ENCODE measurements around the gene DNAL1. TPM values are rescaled to one million over a fixed set of nuclear protein-coding genes. Genes with fewer than 3 reads are reported as not detected.

The DNAL1 gene
- total RNA-seq, 1 experiment from 2014 or later = 25.5 TPM

- POLR2A ChIA-PET (ENCODE audit: unreplicated experiment) = no interaction called here
- DNase-seq = no peak
- no peaks in the 10 kb centered on the region for H3K9me3 ChIP-seq (ENCODE audit: insufficient read depth, low read depth)
Measured at GRCh38 chr14:73747379-73748211, 102.8 kb downstream of the DNAL1 start.

GRCh38 chr14:73748858-73749357 is 104.1 kb downstream of the DNAL1 start:
- CTCF ChIA-PET = interaction anchor here (0.6 kb wide), 1 partner anchor 48 kb away, joined by 3 read pairs; no protein-coding TSS in a partner anchor
- BruUV-seq (replicated peaks) = no TSS peak
- TF ChIP-seq CTCF (conservative IDR thresholded peaks at IDR 0.05) (no peak), EZH2 (IDR thresholded peaks at IDR 0.05; ENCODE audit: low read depth) (no peak)
- H3K4me1 ChIP-seq (replicated peaks; ENCODE audit: insufficient read depth) = peaks cover 82% of the 10 kb centered on the region
- H3F3A ChIP-seq (ENCODE audit: insufficient read depth, low read depth) = peaks cover 56% of the 10 kb centered on the region; the same call in 1 of the 2 replicates
- H3K27me3 ChIP-seq (ENCODE audit: insufficient read depth, low read depth) = no peaks in the 10 kb centered on the region
- no peaks in the 10 kb centered on the region for H3K9me3 ChIP-seq (ENCODE audit: insufficient read depth, low read depth)
- intact Hi-C loops (cut with micrococcal nuclease; ENCODE audit: unreplicated experiment) = no loop called here
- no peak overlapping the region for H3K4me3 ChIP-seq
- H3K36me3 ChIP-seq (ENCODE audit: low read depth) = no peaks in the 10 kb centered on the region
- peaks cover 20% of the 10 kb centered on the region for H4K20me1 ChIP-seq (ENCODE audit: insufficient read depth)
- no peak overlapping the region for H3K4me2 ChIP-seq
- peaks cover 100% of the 10 kb centered on the region for H3K79me2 ChIP-seq (ENCODE audit: low read depth)
- H2AFZ ChIP-seq = no peak overlapping the region
- H3K27ac ChIP-seq = no peak overlapping the region
- no peaks in the 10 kb centered on the region for H3K9me2 ChIP-seq (ENCODE audit: insufficient read depth)
- DNase-seq = no peak
- POLR2A ChIA-PET (ENCODE audit: unreplicated experiment) = no interaction called here

More at GRCh38 chr14:73747379-73748211, 102.8 kb downstream of the DNAL1 start:
- CTCF ChIA-PET = no interaction called here
- no TSS peak for BruUV-seq (replicated peaks)
- intact Hi-C loops (cut with micrococcal nuclease; ENCODE audit: unreplicated experiment) = no loop called here
- H3K36me3 ChIP-seq (ENCODE audit: low read depth) = no peaks in the 10 kb centered on the region
- H3K4me1 ChIP-seq (replicated peaks; ENCODE audit: insufficient read depth) = peaks cover 82% of the 10 kb centered on the region
- peak overlapping the region; percentile 23; the same call in 1 of the 2 replicates for H3K4me2 ChIP-seq
- TF ChIP-seq EZH2 (IDR thresholded peaks at IDR 0.05; ENCODE audit: low read depth) = no peak
- no peak for TF ChIP-seq CTCF (conservative IDR thresholded peaks at IDR 0.05)
- peaks cover 20% of the 10 kb centered on the region for H4K20me1 ChIP-seq (ENCODE audit: insufficient read depth)
- H3K79me2 ChIP-seq (ENCODE audit: low read depth) = peaks cover 100% of the 10 kb centered on the region
- peak overlapping the region; percentile 90; the same call in 1 of the 2 replicates for H3K27ac ChIP-seq
- no peaks in the 10 kb centered on the region for H3K27me3 ChIP-seq (ENCODE audit: insufficient read depth, low read depth)
- H3K4me3 ChIP-seq = no peak overlapping the region
- no peak overlapping the region for H2AFZ ChIP-seq
- peaks cover 55% of the 10 kb centered on the region for H3F3A ChIP-seq (ENCODE audit: insufficient read depth, low read depth)
- H3K9me2 ChIP-seq (ENCODE audit: insufficient read depth) = no peaks in the 10 kb centered on the region

- intact Hi-C loops (cut with micrococcal nuclease; ENCODE audit: unreplicated experiment) = no loop called here
- no peaks in the 10 kb centered on the region for H3K27me3 ChIP-seq (ENCODE audit: insufficient read depth, low read depth)
- POLR2A ChIA-PET (ENCODE audit: unreplicated experiment) = interaction anchor here (0.6 kb wide), 1 partner anchor 67 kb away, joined by 6 read pairs; no protein-coding TSS in a partner anchor
- no TSS peak for BruUV-seq (replicated peaks)
- H3K79me2 ChIP-seq (ENCODE audit: low read depth) = peaks cover 100% of the 10 kb centered on the region
- H3F3A ChIP-seq (ENCODE audit: insufficient read depth, low read depth) = peaks cover 56% of the 10 kb centered on the region; the same call in 1 of the 2 replicates
- H3K9me3 ChIP-seq (ENCODE audit: insufficient read depth, low read depth) = no peaks in the 10 kb centered on the region
- peaks cover 82% of the 10 kb centered on the region for H3K4me1 ChIP-seq (replicated peaks; ENCODE audit: insufficient read depth)
- H3K36me3 ChIP-seq (ENCODE audit: low read depth) = no peaks in the 10 kb centered on the region
- TF ChIP-seq CTCF (conservative IDR thresholded peaks at IDR 0.05) (no peak), EZH2 (IDR thresholded peaks at IDR 0.05; ENCODE audit: low read depth) (no peak)
- H4K20me1 ChIP-seq (ENCODE audit: insufficient read depth) = peaks cover 14% of the 10 kb centered on the region
- H3K27ac ChIP-seq = no peak overlapping the region
- H3K9me2 ChIP-seq (ENCODE audit: insufficient read depth) = no peaks in the 10 kb centered on the region
- H2AFZ ChIP-seq = no peak overlapping the region
- DNase-seq = no peak
- CTCF ChIA-PET = interaction anchor here (0.6 kb wide), 1 partner anchor 9 kb away, joined by 3 read pairs; no protein-coding TSS in a partner anchor
- no peak overlapping the region for H3K4me2 ChIP-seq
- no peak overlapping the region for H3K4me3 ChIP-seq
Measured at GRCh38 chr14:73749706-73750530, 105.1 kb downstream of the DNAL1 start.

All from PC-9 (cell line).